HCT116 (cell line): Measurements from ENCODE around the gene DMD. TPM values are rescaled to one million over a fixed set of nuclear protein-coding genes. Genes with fewer than 3 reads are reported as not detected.

ENCODE experiments used
- ATAC-seq: fragments of 200-7000 bp; cut with Tn5 transposase; 2 replicates; pipeline ENCODE4 v1.9.1; 2020; ENCODE audit warnings: mild to moderate bottlenecking, moderate library complexity
- BruUV-seq: library from RNA; stranded (reverse); fragments of 400-500 nt; replicated peaks from 2 replicates; lab custom pipeline; 2021; lab: Mats Ljungman, UMichigan
- CTCF ChIA-PET: fragments of 300-600 bp; sonication (Branson Sonifier 250); formaldehyde crosslinking; loops from one replicate; lab custom pipeline; 2021; ENCODE audit warnings: antibody characterized with exemption; lab: Charles Lee
- POLR2A ChIA-PET: fragments of 300-600, 350-600 bp; sonication (Branson Sonifier 250); formaldehyde crosslinking; loops from one replicate; lab custom pipeline; 2021; ENCODE audit warnings: antibody characterized with exemption; lab: Charles Lee
- RAD21 ChIA-PET, 2 experiments: fragments of 300-600 bp; sonication (Branson Sonifier 250); formaldehyde crosslinking; loops; one replicate each; lab custom pipeline; 2023; ENCODE audit warnings: low total read pairs in 2 of 2; ENCODE audit not compliant: uncharacterized antibody in 2 of 2, unreplicated experiment in 2 of 2, low non-redundant PET in 1 of 2; lab: Charles Lee
- DNase-seq: peaks from one replicate; pipeline ENCODE4 v3.0.0-alpha.2; 2010; ENCODE audit warnings: low read depth, low spot score
- H2AFZ ChIP-seq: fragments of 200-600 bp; shearing (Covaris generic), sonication (generic); 2 replicates; pipeline ENCODE4 v1.6.1; 2017; ENCODE audit warnings: low read depth, mixed run types, mixed read lengths, antibody characterized with exemption, low read length; ENCODE audit not compliant: poor library complexity, severe bottlenecking
- H3K27ac ChIP-seq: 2 replicates; pipeline ENCODE4 v1.5.1; 2012; ENCODE audit warnings: low read depth, low read length
- H3K27me3 ChIP-seq: fragments of 200-600 bp; sonication (generic); 2 replicates; pipeline ENCODE4 v1.6.1; 2016; ENCODE audit warnings: mixed run types, low read length, mixed read lengths; ENCODE audit not compliant: insufficient read depth
- H3K36me3 ChIP-seq, 2 experiments: fragments of 200-500 bp in 1 of 2; fragments of 200-600 bp in 1 of 2; sonication (Bioruptor generic) in 1 of 2; sonication (generic) in 1 of 2; 2 replicates each; pipeline versions ENCODE4 v1.5.1 to v1.6.1; 2014 to 2016; ENCODE audit warnings: low read length in 2 of 2, inconsistent platforms in 1 of 2, mixed read lengths in 1 of 2, mixed run types in 1 of 2; ENCODE audit not compliant: insufficient read depth in 2 of 2, control insufficient read depth in 1 of 2
- H3K4me1 ChIP-seq, 2 experiments: fragments of 200-600 bp in 1 of 2; sonication (generic) in 1 of 2; 2 replicates each; pipeline versions ENCODE4 v1.5.1 to v1.6.1; 2012 to 2017; ENCODE audit warnings: low read length in 2 of 2, inconsistent platforms in 1 of 2, mild to moderate bottlenecking in 1 of 2, mixed read lengths in 1 of 2, mixed run types in 1 of 2, moderate library complexity in 1 of 2; ENCODE audit not compliant: insufficient read depth in 2 of 2, control insufficient read depth in 1 of 2
- H3K4me2 ChIP-seq: fragments of 200-600 bp; sonication (generic); 2 replicates; pipeline ENCODE4 v1.6.1; 2017; ENCODE audit warnings: mixed run types, low read length, mixed read lengths
- H3K4me3 ChIP-seq, 2 experiments: fragments of 200-600 bp in 1 of 2; sonication (generic) in 1 of 2; replicated peaks in 1 of 2; 2 replicates each; pipeline ENCODE4 v1.5.1; 2011 to 2016; ENCODE audit warnings: low read length in 2 of 2, control low read depth in 1 of 2, low read depth in 1 of 2, mild to moderate bottlenecking in 1 of 2, mixed read lengths in 1 of 2, mixed run types in 1 of 2
- H3K79me2 ChIP-seq: fragments of 200-600 bp; sonication (generic); 2 replicates; pipeline ENCODE4 v1.6.1; 2017; ENCODE audit warnings: mild to moderate bottlenecking, mixed run types, low read length, moderate library complexity, mixed read lengths; ENCODE audit not compliant: insufficient read depth
- H3K9ac ChIP-seq: fragments of 200-600 bp; sonication (generic); 2 replicates; pipeline ENCODE4 v1.6.1; 2016; ENCODE audit warnings: low read length, mixed read lengths
- H3K9me2 ChIP-seq: fragments of 200-600 bp; sonication (generic), shearing (Covaris generic); 2 replicates; pipeline ENCODE4 v1.6.1; 2017; ENCODE audit warnings: mixed run types, mild to moderate bottlenecking, moderate library complexity; ENCODE audit not compliant: insufficient read depth
- H3K9me3 ChIP-seq, 2 experiments: fragments of 200-500 bp in 1 of 2; fragments of 200-600 bp in 1 of 2; sonication (Bioruptor generic) in 1 of 2; sonication (generic) in 1 of 2; 2 replicates each; pipeline ENCODE4 v1.6.1; 2014 to 2017; ENCODE audit warnings: low read length in 2 of 2, mixed read lengths in 2 of 2, inconsistent platforms in 1 of 2, low read depth in 1 of 2, mild to moderate bottlenecking in 1 of 2, mixed run types in 1 of 2, moderate library complexity in 1 of 2; ENCODE audit not compliant: control insufficient read depth in 1 of 2, insufficient read depth in 1 of 2
- H4K20me1 ChIP-seq: fragments of 200-600 bp; sonication (generic), shearing (Covaris generic); 2 replicates; pipeline ENCODE4 v1.6.1; 2017; ENCODE audit warnings: mixed run types, mild to moderate bottlenecking, moderate library complexity; ENCODE audit not compliant: insufficient read depth
- CBX3 ChIP-seq: IDR thresholded peaks from 2 replicates; pipeline ENCODE4 v1.6.1; 2012; ENCODE audit warnings: low read depth
- EGR1 ChIP-seq: IDR thresholded peaks from 2 replicates; pipeline ENCODE4 v1.6.1; 2012; ENCODE audit warnings: low read depth
- ELF1 ChIP-seq: IDR thresholded peaks from 2 replicates; pipeline ENCODE4 v1.6.1; 2012; ENCODE audit warnings: low read depth, borderline replicate concordance
- EZH2 ChIP-seq: fragments of 200-600 bp; sonication (generic); IDR thresholded peaks from 2 replicates; pipeline ENCODE4 v1.6.1; 2017; ENCODE audit warnings: antibody characterized with exemption, mixed run types
- EZH2phosphoT487 ChIP-seq: fragments of 200-600 bp; IDR thresholded peaks from 2 replicates; pipeline ENCODE4 v1.6.1; 2018; ENCODE audit warnings: antibody characterized with exemption, borderline replicate concordance
- MAX ChIP-seq: IDR thresholded peaks from 2 replicates; pipeline ENCODE4 v1.6.1; 2012
- POLR2AphosphoS5 ChIP-seq: IDR thresholded peaks from 2 replicates; pipeline ENCODE4 v1.6.1; 2011; ENCODE audit warnings: mild to moderate bottlenecking, low read depth, low read length, moderate library complexity
- RAD21 ChIP-seq: IDR thresholded peaks from 2 replicates; pipeline ENCODE4 v1.6.1; 2012; ENCODE audit warnings: low read depth, mild to moderate bottlenecking
- REST ChIP-seq: IDR thresholded peaks from 2 replicates; pipeline ENCODE4 v1.6.1; 2012; ENCODE audit warnings: low read depth
- SP1 ChIP-seq: IDR thresholded peaks from 2 replicates; pipeline ENCODE4 v1.6.1; 2012; ENCODE audit warnings: low read depth
- SRF ChIP-seq: IDR thresholded peaks from 2 replicates; pipeline ENCODE4 v1.6.1; 2012; ENCODE audit warnings: low read depth
- TCF7L2 ChIP-seq: IDR thresholded peaks from 2 replicates; pipeline ENCODE4 v1.7.0; 2011; ENCODE audit warnings: borderline replicate concordance, inconsistent platforms; ENCODE audit not compliant: insufficient read depth, insufficient read length; ENCODE audit errors: extremely low read depth
- YY1 ChIP-seq: IDR thresholded peaks from 2 replicates; pipeline ENCODE4 v1.6.1; 2011; ENCODE audit warnings: low read length, low read depth, moderate library complexity, mild to moderate bottlenecking; ENCODE audit not compliant: insufficient replicate concordance; ENCODE audit errors: extremely low read depth
- ZFX ChIP-seq: fragments of 450-650 bp; IDR thresholded peaks from 2 replicates; pipeline ENCODE4 v1.6.1; 2017
- intact Hi-C: fragments of 100-400 bp; cut with micrococcal nuclease; formaldehyde crosslinking; loops from 2 replicates; pipeline ENCODE4 v1.10.0; 2022
- total RNA-seq: library from RNA; stranded (reverse); gene quantifications from one replicate; pipeline ENCODE4 v1.2.1, GENCODE V29; 2021; ENCODE audit not compliant: unreplicated experiment
- TF ChIP-seq, protein P1 (sequence below): IDR thresholded peaks from 2 replicates; pipeline ENCODE4 v1.6.1; 2012

The DMD gene
- total RNA-seq, 1 experiment from 2014 or later, result 0.05 TPM

- H2AFZ ChIP-seq, result no peak overlapping the region
- H3K9me2 ChIP-seq, result no peaks in the 10 kb centered on the region
- no peaks in the 10 kb centered on the region for H4K20me1 ChIP-seq
- RAD21 ChIA-PET, result no interaction called here
- H3K27me3 ChIP-seq, result no peaks in the 10 kb centered on the region
- H3K4me1 ChIP-seq, result no peaks in the 10 kb centered on the region
- TF ChIP-seq YY1, result no peak
- TF ChIP-seq CBX3, result no peak
- TF ChIP-seq MAX, result no peak
- TF ChIP-seq REST, result no peak
- TF ChIP-seq EGR1, result no peak
- H3K9ac ChIP-seq, result no peak overlapping the region
- CTCF ChIA-PET, result no interaction called here
- H3K4me2 ChIP-seq, result no peak overlapping the region
- DNase-seq (no peak), ATAC-seq (no peak)
- no peak overlapping the region for H3K27ac ChIP-seq
- no peaks in the 10 kb centered on the region for H3K9me3 ChIP-seq
- H3K36me3 ChIP-seq, result no peaks in the 10 kb centered on the region
- intact Hi-C loops, result no loop called here
- H3K4me3 ChIP-seq, result no peak overlapping the region
- POLR2A ChIA-PET, result no interaction called here
- no TSS peak for BruUV-seq
- H3K79me2 ChIP-seq, result no peaks in the 10 kb centered on the region
Observed at GRCh38 chrX:31521941-31522340, 1689.4 kb downstream of the DMD start.

DNA sequence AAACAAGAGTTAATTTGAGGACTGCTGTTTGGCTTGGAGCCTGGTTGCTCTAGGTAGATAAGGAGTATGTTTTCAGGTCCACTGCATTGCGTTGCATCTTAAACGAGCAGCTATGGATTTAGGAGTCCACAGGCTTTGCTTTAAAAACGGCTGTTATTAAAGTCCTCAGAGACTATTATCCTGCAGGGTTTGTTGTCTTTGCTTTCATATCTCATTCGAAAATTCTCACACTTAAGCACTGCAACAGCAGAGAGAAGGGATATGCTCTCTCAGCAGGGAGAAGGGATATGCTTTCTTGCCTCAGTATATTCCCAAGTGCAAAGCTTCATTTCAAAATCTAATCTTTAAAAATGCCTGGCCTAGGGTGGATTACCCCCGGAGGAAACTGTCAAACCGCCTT is 1694.8 kb downstream of the DMD start:
- Histone ChIP-seq H3K27ac (no peak overlapping the region), H3K9me2 (no peaks in the 10 kb centered on the region), H3K9me3 (no peaks in the 10 kb centered on the region), H3K79me2 (no peaks in the 10 kb centered on the region), H3K9ac (no peak overlapping the region), H2AFZ (no peak overlapping the region), H3K4me1 (no peaks in the 10 kb centered on the region), H3K4me3 (no peak overlapping the region), H3K36me3 (no peaks in the 10 kb centered on the region), H4K20me1 (no peaks in the 10 kb centered on the region), H3K27me3 (no peaks in the 10 kb centered on the region), H3K4me2 (no peak overlapping the region)
- BruUV-seq, result no TSS peak
- TF ChIP-seq SRF (no peak), EGR1 (no peak), SP1 (no peak), ELF1 (no peak), CBX3 (no peak), POLR2AphosphoS5 (no peak), TCF7L2 (no peak), MAX (no peak), EZH2phosphoT487 (no peak), ZFX (no peak), EZH2 (no peak), RAD21 (no peak)
- TF ChIP-seq, protein P1, sequence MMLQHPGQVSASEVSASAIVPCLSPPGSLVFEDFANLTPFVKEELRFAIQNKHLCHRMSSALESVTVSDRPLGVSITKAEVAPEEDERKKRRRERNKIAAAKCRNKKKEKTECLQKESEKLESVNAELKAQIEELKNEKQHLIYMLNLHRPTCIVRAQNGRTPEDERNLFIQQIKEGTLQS, result no peak
- intact Hi-C loops, result no loop called here
- ChIA-PET CTCF (no interaction called here), POLR2A (no interaction called here), RAD21 (no interaction called here)
- DNase-seq, result no peak
- no peak for ATAC-seq
